Measurements from ENCODE around the gene AGRN. TPM values are rescaled to one million over a fixed set of nuclear protein-coding genes. Genes with fewer than 3 reads are reported as not detected.
"Not testable (repeated sequence)": the region's sequence is repeated elsewhere in the genome, so short reads cannot be mapped to it uniquely, and the experiment has no call there.

Gene AGRN
- total RNA-seq, 1 experiment from 2014 or later = 42.8 TPM

GRCh38 chr1:1051127-1051810 is 31.3 kb downstream of the AGRN start:
- DNase-seq (ENCODE audit: low read depth) = no peak

- no peak for DNase-seq (ENCODE audit: low read depth)
Observed at GRCh38 chr1:1052003-1052840, 32.3 kb downstream of the AGRN start.

GRCh38 chr1:1053022-1053421 is 33.1 kb downstream of the AGRN start:
- DNase-seq (ENCODE audit: low read depth) = no peak

- no peak for DNase-seq (ENCODE audit: low read depth)
Observed at GRCh38 chr1:1053682-1054081, 33.8 kb downstream of the AGRN start.

GRCh38 chr1:1054099-1054700 is 34.3 kb downstream of the AGRN start:
- no peak for DNase-seq (ENCODE audit: low read depth)

- no peak for DNase-seq (ENCODE audit: low read depth)
Observed at GRCh38 chr1:1054971-1055370, 35.1 kb downstream of the AGRN start.

- no peak for DNase-seq (ENCODE audit: low read depth)
Observed at GRCh38 chr1:1055841-1056736, 36.2 kb downstream of the AGRN start.

- not testable (repeated sequence) for DNase-seq (ENCODE audit: low read depth)
Observed at GRCh38 chr1:1057769-1058087, 37.8 kb downstream of the AGRN start.

- no peak for DNase-seq (ENCODE audit: low read depth)
Observed at GRCh38 chr1:1058088-1058905, 38.4 kb downstream of the AGRN start.

- DNase-seq (ENCODE audit: low read depth) = peak; percentile 29
Observed at GRCh38 chr1:1058921-1059493, 39.1 kb downstream of the AGRN start.

- peak; percentile 77 for DNase-seq (ENCODE audit: low read depth)
Observed at GRCh38 chr1:1059494-1060280, 39.8 kb downstream of the AGRN start.

- no peak for DNase-seq (ENCODE audit: low read depth)
Observed at GRCh38 chr1:1060281-1061000, 40.5 kb downstream of the AGRN start.

- peak; percentile 36 for DNase-seq (ENCODE audit: low read depth)
Observed at GRCh38 chr1:1061682-1062345, 41.9 kb downstream of the AGRN start.

- peak; percentile 27 for DNase-seq (ENCODE audit: low read depth)
Observed at GRCh38 chr1:1062348-1063163, 42.6 kb downstream of the AGRN start.

GRCh38 chr1:1063261-1063944 is 43.5 kb downstream of the AGRN start:
- no peak for DNase-seq (ENCODE audit: low read depth)

- peak; percentile 88 for DNase-seq (ENCODE audit: low read depth)
Observed at GRCh38 chr1:1063945-1064831, 44.3 kb downstream of the AGRN start.

Data from RPMI7951 (cell line).